GM18868 (cell line): ENCODE data around the gene TMEM233.
"Not testable (repeated sequence)": the region's sequence is repeated elsewhere in the genome, so short reads cannot be mapped to it uniquely, and the experiment has no call there.

Experiments used
- ATAC-seq: cut with Tn5 transposase; IDR thresholded peaks from one replicate; pipeline ENCODE4 v1.9.1; 2021; ENCODE audit warnings: mild to moderate bottlenecking, moderate library complexity; ENCODE audit not compliant: unreplicated experiment

TMEM233 gene

DNA sequence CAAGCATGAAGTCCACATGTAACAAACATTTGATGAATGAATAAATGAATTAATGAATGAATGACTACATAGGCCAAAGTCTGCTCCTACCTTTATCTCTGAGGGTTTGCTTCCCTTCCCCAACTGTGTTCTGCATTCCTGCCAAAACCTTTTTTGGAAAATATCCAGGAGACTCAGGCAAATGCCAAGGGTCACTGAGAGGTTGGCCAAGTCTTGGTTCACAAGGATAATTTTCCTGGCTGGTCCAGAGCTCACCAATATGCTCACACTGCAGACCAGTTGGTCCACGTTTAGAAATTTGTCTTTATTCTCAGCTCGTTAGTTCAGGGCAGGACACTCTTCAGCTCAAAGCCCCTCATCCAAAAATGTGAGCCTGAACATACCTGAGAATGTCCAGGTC lies 10.2 kb downstream of the TMEM233 start:
- ATAC-seq, result no peak

DNA sequence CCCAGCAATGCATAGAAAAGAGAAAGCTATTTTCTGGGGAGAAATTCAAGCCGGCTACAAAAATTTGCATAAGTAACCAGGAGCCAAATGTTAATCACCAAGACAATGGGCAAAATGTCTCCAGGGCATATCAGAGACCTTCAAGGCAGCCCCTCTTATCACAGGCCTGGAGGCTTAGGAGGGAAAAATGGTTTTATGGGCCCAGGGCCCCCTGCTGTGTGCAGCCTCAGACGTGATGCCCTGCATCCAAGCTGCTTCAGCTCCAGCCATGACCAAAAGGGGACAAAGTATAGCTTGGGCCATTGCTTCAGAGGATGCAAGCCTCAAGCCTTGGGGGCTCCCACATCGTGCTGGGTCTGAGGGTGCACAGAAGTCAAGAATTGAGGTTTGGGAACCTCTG lies 15.8 kb downstream of the TMEM233 start:
- ATAC-seq, result no peak

DNA sequence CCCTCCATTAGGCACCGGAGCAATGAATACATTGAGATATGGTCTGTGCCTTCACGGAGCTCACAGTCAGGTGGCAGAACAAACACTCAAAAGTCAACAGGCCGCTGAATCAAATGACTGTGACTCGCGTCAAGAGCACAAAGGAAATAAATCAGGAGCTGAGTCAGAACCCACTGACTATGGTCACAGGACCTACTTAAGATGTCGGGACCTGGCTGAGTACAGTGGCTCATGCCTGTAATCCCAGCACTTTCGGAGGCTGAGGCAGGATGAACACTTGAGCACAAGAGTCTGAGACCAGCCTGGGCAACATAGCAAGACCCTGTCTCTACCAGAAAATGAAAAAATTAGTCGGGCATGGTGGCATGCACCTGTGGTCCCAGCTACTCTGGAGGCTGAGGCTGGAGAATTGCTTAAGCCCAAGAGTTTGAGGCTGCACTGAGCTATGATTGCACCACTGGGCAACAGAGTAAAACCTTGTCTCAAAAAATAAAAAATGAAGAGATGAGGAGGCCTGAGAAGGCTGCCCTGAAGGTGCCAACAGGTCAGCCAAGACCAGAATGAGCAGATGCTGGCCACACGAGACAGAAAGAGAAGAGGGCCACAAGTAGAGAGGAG lies 19.9 kb downstream of the TMEM233 start:
- no peak for ATAC-seq

DNA sequence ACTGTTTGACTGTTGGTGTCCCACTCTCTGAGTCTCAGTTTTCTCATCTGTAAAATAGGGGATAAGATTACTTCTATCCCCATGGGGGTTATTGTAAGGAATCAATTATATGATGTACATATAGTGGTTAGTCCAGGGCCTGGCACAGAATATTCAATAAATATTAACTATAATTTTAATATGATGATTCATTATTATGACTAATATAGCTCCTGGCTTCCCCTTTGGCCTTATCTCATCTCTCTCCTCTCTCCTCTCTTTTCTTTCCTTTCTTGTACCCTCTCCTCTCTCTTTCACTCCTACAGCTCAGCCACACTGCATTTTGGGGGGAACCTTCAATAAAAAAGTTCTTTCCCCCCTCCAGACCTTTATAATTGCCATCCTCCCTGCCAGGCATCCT lies 21.1 kb downstream of the TMEM233 start:
- no peak for ATAC-seq

DNA sequence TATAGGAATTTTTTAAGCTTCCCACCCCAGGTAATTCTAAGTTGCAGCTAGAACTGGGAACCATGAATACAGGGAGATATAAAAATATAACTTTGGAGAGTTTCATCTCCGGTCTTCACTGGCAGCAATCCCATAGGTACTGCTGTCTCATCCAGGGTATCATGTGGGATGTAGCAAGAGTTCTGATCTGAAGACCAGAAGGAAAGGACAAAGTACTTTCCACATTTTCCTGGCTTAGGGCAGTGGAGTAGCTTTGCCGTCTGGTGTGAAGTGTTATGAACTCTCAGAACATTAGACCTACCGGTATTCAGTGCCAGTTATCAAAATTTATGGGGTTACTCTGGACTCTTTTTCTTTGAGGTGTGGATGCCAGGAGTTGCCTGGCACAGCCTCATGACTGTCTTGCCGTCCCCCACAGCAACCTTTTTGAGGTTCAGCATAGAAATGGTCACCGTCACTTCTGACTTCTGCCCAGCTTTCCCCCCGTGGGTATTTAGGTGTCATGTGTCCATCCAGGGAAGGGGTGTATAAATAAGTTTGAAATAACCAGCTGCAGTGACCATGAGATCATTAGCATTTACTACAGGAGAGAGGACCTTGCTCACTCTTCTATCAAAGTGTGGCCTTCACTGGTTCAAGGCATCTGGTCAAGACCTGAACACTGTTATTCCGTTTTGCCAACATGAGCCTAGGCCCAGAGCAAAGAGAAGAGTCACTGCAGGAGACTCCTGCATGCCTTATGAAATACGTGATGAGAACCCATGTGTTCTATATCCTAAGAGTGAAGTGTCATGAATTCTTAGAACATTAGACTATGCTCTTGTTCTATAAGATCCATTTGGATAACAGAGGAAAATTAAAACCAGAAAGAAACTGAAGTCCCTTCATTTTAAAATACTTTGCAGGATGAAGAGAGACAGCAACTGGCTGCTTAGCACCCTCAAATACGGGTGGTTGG lies 22.2 kb downstream of the TMEM233 start:
- ATAC-seq, result no peak

DNA sequence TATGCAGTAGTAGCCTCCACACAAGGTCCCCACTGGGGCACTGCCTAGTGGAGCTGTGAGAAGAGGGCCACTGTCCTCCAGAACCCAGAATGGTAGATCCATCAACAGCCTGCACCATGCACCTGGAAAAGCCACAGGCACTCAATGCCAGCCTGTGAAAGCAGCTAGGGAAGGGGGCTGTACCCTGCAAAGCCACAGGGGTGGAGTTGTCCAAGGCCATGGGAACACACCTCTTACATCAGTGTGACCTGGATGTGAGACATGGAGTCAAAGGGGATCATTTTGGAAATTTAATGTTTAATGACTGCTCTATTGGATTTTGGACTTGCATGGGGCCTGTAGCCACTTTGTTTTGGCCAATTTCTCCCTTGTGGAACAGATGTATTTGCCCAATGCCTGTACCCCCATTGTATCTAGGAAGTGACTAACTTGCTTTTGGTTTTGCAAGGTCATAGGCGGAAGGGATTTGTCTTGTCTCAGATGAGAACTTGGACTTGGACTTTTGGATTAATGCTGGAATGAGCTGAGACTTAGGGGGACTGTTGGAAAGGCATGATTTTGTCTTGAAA lies 24.8 kb downstream of the TMEM233 start:
- ATAC-seq, result not testable (repeated sequence)

DNA sequence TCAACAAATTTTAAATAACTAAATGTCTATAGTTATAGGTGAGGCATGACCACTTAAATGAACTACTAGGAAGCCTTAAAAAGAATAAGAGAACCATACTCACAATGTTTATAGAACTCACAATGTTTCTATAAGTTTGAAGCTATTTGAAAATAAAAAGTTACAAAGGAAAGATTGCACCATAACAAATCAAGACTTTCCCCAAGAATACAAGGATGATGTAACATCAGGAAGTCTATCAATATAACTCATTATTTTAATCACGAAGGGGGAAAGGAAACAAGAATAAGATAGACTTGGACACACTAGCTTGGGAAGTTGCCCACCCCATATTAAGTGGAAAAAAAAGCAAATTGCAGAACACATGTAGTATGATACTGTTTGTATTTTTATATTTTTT lies 26.9 kb downstream of the TMEM233 start:
- no peak for ATAC-seq

DNA sequence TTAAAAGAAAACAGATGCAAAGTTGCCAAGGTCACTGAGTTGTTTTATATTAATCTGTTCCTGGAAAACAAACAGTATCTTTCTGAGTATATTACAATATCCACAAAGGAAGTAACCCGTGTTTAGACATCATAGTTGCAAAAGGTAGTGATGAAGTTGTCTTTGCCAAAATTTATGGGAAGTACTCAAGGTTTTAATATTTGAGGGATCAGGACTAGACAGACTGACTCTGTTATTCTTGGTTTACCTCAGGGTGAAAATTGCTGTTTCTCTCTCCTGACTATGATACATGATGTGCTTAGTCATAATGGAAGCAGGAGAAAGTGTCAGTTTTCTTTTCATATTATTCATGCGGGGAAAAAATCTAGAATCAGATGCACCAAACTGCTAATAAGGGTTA lies 28.3 kb downstream of the TMEM233 start:
- ATAC-seq, result no peak

DNA sequence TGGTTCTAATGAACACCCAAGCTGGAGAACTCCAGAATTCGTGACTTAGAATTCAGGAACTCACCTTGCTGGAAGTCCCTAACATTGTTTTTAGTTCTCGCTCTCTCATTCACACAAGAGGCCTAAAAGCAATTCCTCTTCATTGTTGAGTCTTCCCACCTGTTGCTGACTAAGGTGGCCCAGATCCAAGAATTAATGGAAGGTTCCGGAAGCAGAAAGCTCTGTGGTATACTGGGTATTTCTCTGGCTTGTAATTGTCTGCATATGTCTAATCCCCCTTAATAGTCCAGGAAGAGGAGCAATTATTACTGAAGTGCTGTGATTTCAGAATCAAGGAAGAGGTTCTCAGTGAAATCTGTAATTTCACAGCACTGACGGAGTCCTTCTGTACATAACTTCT lies 31.4 kb downstream of the TMEM233 start:
- ATAC-seq, result no peak

DNA sequence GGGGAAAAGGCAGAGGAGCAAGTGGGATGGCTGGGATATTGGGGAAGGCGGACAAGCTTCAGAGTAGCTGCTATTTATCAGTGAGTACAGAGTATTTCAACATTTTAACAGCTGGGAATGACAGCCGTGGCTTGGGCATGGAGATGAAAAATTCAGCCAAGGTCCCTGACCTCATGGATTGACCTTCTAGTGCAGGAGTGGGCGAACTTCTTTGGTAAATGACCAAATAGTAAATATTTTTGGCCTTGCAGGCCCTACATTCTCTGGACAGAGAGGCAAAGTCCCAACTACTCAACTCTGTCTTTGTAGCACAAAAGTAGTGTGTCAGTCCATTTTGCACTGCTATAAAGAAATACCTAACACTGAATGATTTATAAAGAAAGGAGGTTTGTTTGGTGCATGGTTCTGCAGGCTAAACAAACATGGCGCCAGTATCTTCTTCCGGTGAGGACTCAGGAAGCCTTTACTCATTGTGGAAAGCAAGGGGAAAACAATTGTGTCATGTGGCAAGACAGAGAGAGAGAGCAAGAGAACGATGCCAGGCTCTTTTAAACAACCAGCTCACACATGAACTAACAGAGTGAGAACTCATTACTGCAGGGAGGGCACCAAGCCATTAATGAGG lies 33.6 kb downstream of the TMEM233 start:
- no peak for ATAC-seq

DNA sequence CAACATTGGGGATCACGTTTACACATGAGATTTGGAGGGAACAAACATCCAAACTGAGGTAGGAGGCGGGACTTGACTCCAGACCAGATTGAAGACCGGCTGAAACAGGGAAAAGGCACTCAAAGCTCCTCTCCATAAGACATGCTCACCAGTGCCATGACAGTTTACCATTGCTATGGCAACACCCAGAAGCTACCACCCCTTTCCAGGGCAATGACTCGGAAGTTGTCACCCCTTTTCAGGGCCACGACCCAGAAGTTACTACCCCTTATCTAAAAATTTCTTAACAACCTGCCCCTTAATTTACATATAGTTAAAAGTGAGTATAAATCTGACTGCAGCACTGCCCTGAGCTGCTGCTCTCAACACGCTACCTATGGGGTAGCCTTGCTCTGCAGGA lies 34.1 kb downstream of the TMEM233 start:
- ATAC-seq, result no peak

DNA sequence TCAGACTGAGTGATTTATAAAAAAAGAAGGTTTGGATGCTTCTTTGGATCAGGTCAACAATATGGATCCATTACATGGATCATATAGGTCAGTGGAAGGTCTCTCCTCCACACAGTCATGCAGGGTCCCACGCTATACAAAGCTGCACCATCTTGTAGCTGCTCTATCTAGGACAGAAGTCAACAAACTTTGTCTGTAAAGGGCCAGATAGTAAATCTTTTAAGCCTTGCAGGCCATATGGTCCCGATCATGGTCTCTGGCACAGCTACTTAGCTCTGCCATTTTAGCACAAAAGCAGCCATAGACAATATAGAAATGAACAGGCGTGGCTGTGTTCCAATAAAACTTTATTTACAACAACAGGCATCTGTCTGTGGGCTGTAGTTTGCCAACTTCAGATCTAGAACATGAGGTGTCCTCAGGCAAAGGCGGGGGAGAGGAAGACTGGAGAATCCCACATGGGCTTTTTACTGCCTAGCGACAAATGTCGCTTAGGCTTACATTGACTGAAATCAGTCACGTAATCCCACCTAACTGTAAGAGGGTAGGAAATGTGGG lies 36.7 kb downstream of the TMEM233 start:
- no peak for ATAC-seq

DNA sequence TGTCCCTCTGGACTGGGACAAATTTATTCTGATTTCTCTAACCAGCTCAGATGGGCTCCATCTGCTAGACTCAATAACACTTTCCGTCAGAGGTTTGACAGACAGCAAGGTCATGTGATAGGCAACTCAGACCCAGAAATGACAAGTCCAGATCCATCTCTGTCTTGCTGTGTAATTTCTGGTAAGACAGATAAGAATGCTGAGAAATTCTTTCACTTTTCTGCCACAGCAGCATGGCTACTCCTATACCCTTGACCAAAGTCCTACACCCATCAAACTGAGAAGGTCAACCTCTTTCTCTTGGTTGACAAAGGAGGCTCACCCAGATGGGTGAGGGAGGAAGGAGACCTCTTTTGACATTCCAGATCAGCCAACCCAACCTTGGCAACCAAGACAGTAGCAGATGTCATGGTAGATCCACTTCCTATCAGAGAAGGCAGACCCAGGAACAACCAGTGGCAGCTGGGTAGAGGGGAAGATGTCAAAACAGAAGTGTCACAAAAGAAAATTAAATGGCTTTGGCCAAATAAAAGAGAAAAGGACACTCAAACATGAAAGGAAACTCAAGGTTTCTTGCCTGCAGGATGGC lies 37.5 kb downstream of the TMEM233 start:
- ATAC-seq, result no peak

DNA sequence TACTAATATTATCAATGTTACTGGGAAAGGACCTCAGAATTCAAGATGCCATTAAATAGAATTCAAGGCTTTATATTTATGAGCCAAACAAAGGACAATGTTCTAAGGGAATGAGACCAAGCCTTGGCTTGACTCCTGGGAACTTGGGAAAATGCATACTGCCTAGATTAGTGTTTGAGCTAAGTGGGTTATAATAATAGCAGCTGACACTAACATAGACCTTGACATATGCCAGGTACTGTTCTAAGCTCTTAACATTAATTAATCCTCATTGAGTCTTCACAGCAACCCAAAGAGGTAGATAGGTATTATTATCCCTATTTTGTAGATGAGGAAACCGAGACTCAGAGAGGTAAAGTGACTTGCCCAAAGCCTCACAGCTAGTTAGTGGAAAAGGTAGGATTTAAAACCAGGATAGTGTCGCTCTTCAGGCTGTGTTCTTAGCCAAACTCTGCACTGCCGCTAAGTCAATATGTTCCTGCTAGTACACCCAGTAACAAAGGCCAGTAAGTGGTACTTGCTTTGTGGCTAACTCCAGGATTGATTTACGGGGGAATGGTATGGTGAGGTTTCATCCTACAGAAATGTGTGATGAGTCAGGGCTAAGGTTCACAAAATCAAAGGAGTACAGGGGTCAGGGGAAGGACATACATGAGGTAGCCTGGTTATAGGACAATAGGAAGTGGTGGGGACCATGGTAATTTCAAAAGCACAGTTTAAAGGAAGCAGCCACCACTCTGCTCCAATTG lies 38.5 kb downstream of the TMEM233 start:
- ATAC-seq, result no peak

DNA sequence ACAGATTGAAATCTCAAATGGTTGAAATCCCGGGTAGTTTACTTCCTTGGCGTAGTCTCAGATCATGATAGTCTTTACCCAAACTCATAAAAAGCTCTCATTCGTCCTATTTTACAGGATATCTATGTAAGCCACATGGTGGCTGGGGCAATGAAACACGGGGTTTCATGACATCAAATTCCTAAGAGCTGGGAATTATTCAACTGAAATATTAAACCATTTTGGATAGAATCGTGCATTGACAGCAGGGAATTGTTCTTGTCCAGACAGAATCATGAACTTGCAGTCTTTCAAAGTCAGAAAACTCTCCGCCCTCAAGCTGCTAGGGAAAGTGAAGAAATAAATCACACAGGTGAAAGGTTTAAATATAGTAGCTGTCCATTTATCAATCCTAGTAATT lies 41.2 kb downstream of the TMEM233 start:
- ATAC-seq, result no peak

DNA sequence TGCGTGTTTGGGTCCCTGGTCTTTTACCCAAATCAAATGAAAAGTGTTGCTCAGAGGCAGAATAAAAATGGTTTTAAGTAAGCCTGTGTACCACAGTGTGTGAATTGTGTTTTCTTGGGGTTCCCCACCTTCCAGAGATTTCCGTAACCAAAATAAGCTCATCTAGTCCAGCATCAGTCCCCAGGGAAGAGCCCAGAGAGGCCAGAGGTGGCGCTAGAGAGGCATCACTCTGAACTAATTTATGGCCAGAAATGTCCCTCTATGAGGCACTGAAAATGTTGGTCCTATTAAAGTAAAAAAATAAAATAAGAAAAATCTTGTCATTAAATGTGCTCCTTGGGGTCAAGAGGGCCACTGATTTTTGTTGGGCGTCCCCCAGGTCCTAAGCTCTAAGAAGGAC lies 49.4 kb downstream of the TMEM233 start:
- ATAC-seq, result no peak

DNA sequence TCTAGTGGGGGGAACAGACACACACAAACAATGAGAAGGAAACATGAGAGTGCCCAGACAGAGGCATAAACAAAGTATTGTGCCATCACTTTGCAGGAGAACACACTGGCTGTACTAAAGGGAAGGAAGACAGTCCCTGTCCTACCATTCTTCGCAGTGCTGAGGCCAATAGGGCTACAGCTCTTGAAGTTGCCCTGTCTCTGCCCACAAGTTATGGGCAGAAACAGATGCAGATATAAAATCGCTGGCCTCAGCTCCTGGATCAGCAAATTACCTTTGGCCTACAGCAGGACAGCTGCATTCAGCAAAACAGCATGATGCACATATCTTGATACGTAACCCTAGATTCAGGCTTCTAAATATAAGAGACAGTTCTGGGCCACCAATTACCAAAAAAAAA lies 51.4 kb downstream of the TMEM233 start:
- no peak for ATAC-seq

DNA sequence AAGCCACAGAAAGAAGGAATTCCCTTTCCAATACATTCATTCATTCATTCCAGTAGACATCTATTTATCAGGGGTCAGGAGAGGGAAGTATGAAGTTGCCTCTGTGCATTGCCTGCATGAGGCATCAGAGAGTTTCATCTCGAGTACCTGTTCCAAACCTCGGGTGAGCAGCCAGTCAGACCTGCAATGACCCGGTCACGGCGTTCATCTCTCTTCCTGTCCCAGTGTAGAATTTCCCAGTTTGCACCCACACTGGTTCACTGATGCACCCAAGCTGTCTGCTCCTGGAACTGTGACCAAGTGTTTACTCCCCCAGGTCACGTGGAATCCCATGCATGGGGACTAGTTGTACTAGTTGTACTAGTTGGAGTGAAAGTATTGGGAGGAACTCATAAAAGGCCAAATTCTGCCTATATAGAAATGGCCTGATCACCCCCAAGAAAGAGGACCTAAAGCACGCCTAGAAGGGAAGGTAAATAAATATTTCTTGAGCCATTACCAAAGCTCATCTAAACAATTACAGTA lies 52.0 kb downstream of the TMEM233 start:
- ATAC-seq, result no peak

DNA sequence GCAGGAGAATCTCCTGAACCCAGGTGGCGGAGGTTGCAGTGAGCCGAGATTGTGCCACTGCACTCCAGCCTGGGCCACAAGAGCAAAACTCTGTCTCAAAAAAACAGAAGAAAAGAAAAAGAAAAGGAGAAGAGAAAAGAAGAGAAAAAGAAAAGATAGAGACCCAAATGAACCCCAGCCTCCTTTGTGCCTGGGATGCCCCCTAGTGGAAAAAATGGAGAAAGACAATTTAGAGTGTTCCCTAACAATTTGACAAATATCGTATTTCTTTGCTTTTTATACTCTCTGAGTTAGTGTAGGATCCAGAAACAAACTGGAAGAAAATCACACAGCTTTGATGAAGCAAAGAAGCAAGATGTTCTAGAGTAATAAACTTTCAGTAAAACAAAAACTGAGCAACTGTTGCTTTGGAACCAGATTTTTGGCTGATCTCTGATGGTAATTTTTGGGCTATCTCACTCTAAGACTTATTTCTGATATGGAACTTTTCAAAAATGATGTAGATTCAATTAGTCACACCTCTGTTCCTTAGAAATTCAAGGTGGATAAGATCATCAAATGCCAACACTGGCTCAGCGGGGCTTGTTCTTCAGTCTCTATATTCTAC lies 55.7 kb downstream of the TMEM233 start:
- no peak for ATAC-seq

DNA sequence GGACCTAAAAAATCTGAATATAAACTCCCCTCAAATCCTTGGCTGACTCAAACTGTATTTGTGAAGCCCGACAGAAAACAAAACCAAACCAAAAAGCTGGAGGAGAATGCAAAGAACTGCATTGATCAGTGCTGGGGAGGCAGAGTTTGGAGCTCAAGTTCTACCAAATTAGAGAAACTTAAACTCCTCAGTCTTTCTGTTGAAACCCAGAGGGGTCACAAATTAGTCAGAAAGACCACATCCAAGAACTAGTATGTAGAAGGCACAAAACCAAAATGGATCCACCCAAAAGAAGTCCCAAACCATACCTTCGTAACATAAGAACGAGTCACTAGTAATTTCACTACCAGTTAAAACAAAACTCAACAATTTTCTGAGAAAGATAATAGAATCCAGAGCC lies 59.1 kb downstream of the TMEM233 start:
- ATAC-seq, result no peak
